IMR-90 (cell line): ENCODE data around the gene KCNQ2. TPM values are rescaled to one million over a fixed set of nuclear protein-coding genes. Genes with fewer than 3 reads are reported as not detected.

Experiments used
- ATAC-seq: fragments of 200-7000 bp; cut with Tn5 transposase; 2 replicates; pipeline ENCODE4 v1.9.1; 2020; ENCODE audit warnings: low read depth, mild to moderate bottlenecking, moderate library complexity
- BruUV-seq: library from RNA; stranded (reverse); fragments of 400-500 nt; replicated peaks from 2 replicates; lab custom pipeline; 2021; lab: Mats Ljungman, UMichigan
- CTCF ChIA-PET: fragments of 300-600 bp; formaldehyde crosslinking; extraction: SDS; loops from one replicate; lab custom pipeline; 2021; ENCODE audit warnings: antibody characterized with exemption; lab: Yijun Ruan, JAX
- POLR2A ChIA-PET: fragments of 300-600 bp; sonication (Branson Sonifier 250); formaldehyde crosslinking; loops from one replicate; lab custom pipeline; 2022; ENCODE audit warnings: antibody characterized with exemption; ENCODE audit not compliant: unreplicated experiment; lab: Charles Lee
- DNase-seq: peaks from one replicate; pipeline ENCODE4 v3.0.0; 2013
- H2AFZ ChIP-seq: replicated peaks from 2 replicates; pipeline ENCODE3; 2013; ENCODE audit warnings: low read length, mild to moderate bottlenecking; ENCODE audit not compliant: poor library complexity
- H2AK5ac ChIP-seq: 2 replicates; pipeline ENCODE4 v1.6.1; 2013; ENCODE audit warnings: low read depth, low read length, inconsistent platforms
- H2AK9ac ChIP-seq: replicated peaks from 2 replicates; pipeline ENCODE3; 2013; ENCODE audit warnings: mild to moderate bottlenecking, low read depth, low read length, moderate library complexity; ENCODE audit not compliant: poor library complexity
- H2BK120ac ChIP-seq: 2 replicates; pipeline ENCODE4 v1.6.1; 2013; ENCODE audit warnings: low read depth, low read length, inconsistent platforms
- H2BK15ac ChIP-seq: 3 replicates; pipeline ENCODE4 v1.6.1; 2013; ENCODE audit warnings: low read depth, low read length, inconsistent platforms
- H2BK20ac ChIP-seq: 2 replicates; pipeline ENCODE4 v1.6.1; 2013; ENCODE audit warnings: low read depth, mild to moderate bottlenecking, inconsistent platforms, low read length, moderate library complexity
- H2BK5ac ChIP-seq: 2 replicates; pipeline ENCODE4 v1.6.1; 2013; ENCODE audit warnings: mild to moderate bottlenecking, low read depth, low read length, inconsistent platforms; ENCODE audit not compliant: poor library complexity, severe bottlenecking
- H3K14ac ChIP-seq: replicated peaks from 2 replicates; pipeline ENCODE4 v1.6.1; 2013; ENCODE audit warnings: low read depth, low read length, inconsistent platforms
- H3K18ac ChIP-seq: 2 replicates; pipeline ENCODE4 v1.6.1; 2013; ENCODE audit warnings: low read depth, low read length, control low read depth
- H3K23ac ChIP-seq: 2 replicates; pipeline ENCODE4 v1.6.1; 2013; ENCODE audit warnings: low read depth, low read length, inconsistent platforms
- H3K27ac ChIP-seq: 2 replicates; pipeline ENCODE4 v1.5.1; 2013; ENCODE audit warnings: mild to moderate bottlenecking, control low read depth, low read length; ENCODE audit not compliant: insufficient read depth
- H3K27me3 ChIP-seq: 2 replicates; pipeline ENCODE4 v1.6.1; 2013; ENCODE audit warnings: low read length; ENCODE audit not compliant: control insufficient read depth, insufficient read depth
- H3K36me3 ChIP-seq: 2 replicates; pipeline ENCODE4 v1.6.1; 2013; ENCODE audit warnings: low read length, mixed read lengths; ENCODE audit not compliant: control insufficient read depth, insufficient read depth
- H3K4ac ChIP-seq: 2 replicates; pipeline ENCODE4 v1.6.1; 2013; ENCODE audit warnings: low read depth, low read length, inconsistent platforms
- H3K4me1 ChIP-seq: 2 replicates; pipeline ENCODE4 v1.6.1; 2013; ENCODE audit warnings: low read length, mixed read lengths; ENCODE audit not compliant: control insufficient read depth, insufficient read depth
- H3K4me2 ChIP-seq: 2 replicates; pipeline ENCODE4 v1.6.1; 2013; ENCODE audit warnings: low read depth, mild to moderate bottlenecking, control low read depth, low read length, moderate library complexity
- H3K4me3 ChIP-seq: 2 replicates; pipeline ENCODE4 v1.5.1; 2013; ENCODE audit warnings: low read depth, mild to moderate bottlenecking, control low read depth, low read length, moderate library complexity; ENCODE audit not compliant: insufficient read depth
- H3K56ac ChIP-seq: 2 replicates; pipeline ENCODE4 v1.6.1; 2013; ENCODE audit warnings: low read length, inconsistent platforms; ENCODE audit not compliant: insufficient read depth; ENCODE audit errors: extremely low read depth
- H3K79me1 ChIP-seq, 2 experiments: 2 replicates each; pipeline ENCODE4 v1.6.1; 2013; ENCODE audit warnings: low read length in 2 of 2, inconsistent platforms in 1 of 2, low read depth in 1 of 2
- H3K9ac ChIP-seq: 2 replicates; pipeline ENCODE4 v1.6.1; 2013; ENCODE audit warnings: low read depth, low read length, control low read depth
- H3K9me1 ChIP-seq: 2 replicates; pipeline ENCODE4 v1.6.1; 2013; ENCODE audit warnings: low read length, inconsistent platforms; ENCODE audit not compliant: insufficient read depth
- H3K9me3 ChIP-seq: 2 replicates; pipeline ENCODE4 v1.6.1; 2013; ENCODE audit warnings: low read length; ENCODE audit not compliant: control insufficient read depth, insufficient read depth
- H4K20me1 ChIP-seq: 2 replicates; pipeline ENCODE4 v1.6.1; 2013; ENCODE audit warnings: low read length, inconsistent platforms; ENCODE audit not compliant: insufficient read depth
- H4K5ac ChIP-seq: 2 replicates; pipeline ENCODE4 v1.6.1; 2013; ENCODE audit warnings: mild to moderate bottlenecking, low read depth, low read length, control low read depth
- H4K8ac ChIP-seq, 2 experiments: 2 replicates each; pipeline ENCODE4 v1.6.1; 2013; ENCODE audit warnings: low read depth in 2 of 2, low read length in 2 of 2, control low read depth in 1 of 2, inconsistent platforms in 1 of 2
- H4K91ac ChIP-seq: 2 replicates; pipeline ENCODE4 v1.6.1; 2013; ENCODE audit warnings: low read depth, low read length, inconsistent platforms; ENCODE audit not compliant: insufficient read depth
- CHD1 ChIP-seq: IDR thresholded peaks from 2 replicates; pipeline ENCODE4 v1.6.1; 2012; ENCODE audit warnings: low read depth, low read length, improper control_type of control experiment
- MAFK ChIP-seq: IDR thresholded peaks from 2 replicates; pipeline ENCODE4 v1.6.1; 2012; ENCODE audit warnings: low read depth, low read length, improper control_type of control experiment
- NFE2L2 ChIP-seq: fragments of 150-350 bp; IDR thresholded peaks from 2 replicates; pipeline ENCODE4 v1.6.1; 2016; ENCODE audit warnings: low read depth, mild to moderate bottlenecking, low read length
- RAD21 ChIP-seq: IDR thresholded peaks from 2 replicates; pipeline ENCODE4 v1.6.1; 2012; ENCODE audit warnings: low read length, improper control_type of control experiment
- RCOR1 ChIP-seq: IDR thresholded peaks from 2 replicates; pipeline ENCODE4 v1.6.1; 2012; ENCODE audit warnings: mild to moderate bottlenecking, low read length, improper control_type of control experiment; ENCODE audit not compliant: insufficient replicate concordance
- RFX5 ChIP-seq: IDR thresholded peaks from 2 replicates; pipeline ENCODE4 v1.8.0; 2012; ENCODE audit warnings: low read depth, mild to moderate bottlenecking, low read length, moderate library complexity
- WGBS, 2 experiments: methylation state at CpG; one replicate each; pipeline versions ENCODE4 v1.1.5 to v1.1.7; 2013; ENCODE audit warnings: missing lambda C conversion rate in 2 of 2; ENCODE audit not compliant: insufficient read length in 1 of 2; ENCODE audit errors: extremely low coverage in 2 of 2; 5-methylcytosine and 5-hydroxymethylcytosine counted together
- dilution Hi-C: fragments of 300-500 bp; cut with HindIII; formaldehyde crosslinking; loops from one replicate; pipeline ENCODE4 v1.14.3; 2018; ENCODE audit warnings: low sequenced_read_pairs; ENCODE audit not compliant: unreplicated experiment
- in situ Hi-C: fragments of 300-500 bp; cut with MboI; formaldehyde crosslinking; loops from 3 replicates; pipeline ENCODE4 v1.14.3; 2019; ENCODE audit warnings: low sequenced_read_pairs, inconsistent platforms, mixed read lengths
- intact Hi-C: fragments of 100-400 bp; cut with micrococcal nuclease; formaldehyde crosslinking; loops from 2 replicates; pipeline ENCODE4 v1.10.0; 2022
- polyA plus RNA-seq, 3 experiments: library from polyadenylated mRNA; depleted of rRNA; stranded (reverse); fragments of >200 nt; gene quantifications; 2 replicates each; pipeline ENCODE4 v1.2.3, GENCODE V29; 2012; ENCODE audit warnings: low replicate concordance in 1 of 3
- total RNA-seq: library from RNA; depleted of rRNA; stranded (reverse); fragments of >200 nt; gene quantifications from 2 replicates; pipeline ENCODE4 v1.2.3, GENCODE V29; 2012

KCNQ2 gene
- total and polyA plus RNA-seq, 2 of the 4 experiments (the other 2 are of a cell fraction): 0.02 TPM; not detected in 1

- POLR2A ChIA-PET: no interaction called here
- H3K79me1 ChIP-seq: no peaks in the 10 kb centered on the region
- H2BK20ac ChIP-seq: no peak overlapping the region
- CTCF ChIA-PET: no interaction called here
- no peak overlapping the region for H3K23ac ChIP-seq
- no TSS peak for BruUV-seq
- dilution Hi-C loops (no loop called here), in situ Hi-C loops (no loop called here), intact Hi-C loops (no loop called here)
- H3K9me1 ChIP-seq: no peaks in the 10 kb centered on the region
- no peak overlapping the region for H3K4me2 ChIP-seq
- TF ChIP-seq NFE2L2 (no peak), RFX5 (no peak), RCOR1 (no peak), RAD21 (no peak), CHD1 (no peak), MAFK (no peak)
- no peaks in the 10 kb centered on the region for H3K9me3 ChIP-seq
- no peak overlapping the region for H2BK5ac ChIP-seq
- no peaks in the 10 kb centered on the region; the same call in 1 of the 2 replicates for H4K20me1 ChIP-seq
- no peak for ATAC-seq
- H3K4me1 ChIP-seq: no peaks in the 10 kb centered on the region
- H3K27ac ChIP-seq: no peak overlapping the region
- no peak overlapping the region for H3K4me3 ChIP-seq
- H3K9ac ChIP-seq: no peak overlapping the region
- 55% methylated on average over 7 of the region's 12 CpGs; no CpG with 5 or more reads in 1 of the 2 experiments for WGBS, 2 experiments
- H3K56ac ChIP-seq: no peak overlapping the region
- peaks cover 66% of the 10 kb centered on the region for H3K27me3 ChIP-seq
- H2AFZ ChIP-seq: no peak overlapping the region
- H3K36me3 ChIP-seq: no peaks in the 10 kb centered on the region
- H4K8ac ChIP-seq: no peak overlapping the region
- no peak overlapping the region for H2AK9ac ChIP-seq
- no peak overlapping the region for H3K4ac ChIP-seq
- no peak overlapping the region for H3K18ac ChIP-seq
- H2BK120ac ChIP-seq: no peak overlapping the region
- H2AK5ac ChIP-seq: no peak overlapping the region
- no peak for DNase-seq
- no peak overlapping the region for H4K5ac ChIP-seq
- H3K14ac ChIP-seq: no peak overlapping the region
- H4K91ac ChIP-seq: no peak overlapping the region
- H2BK15ac ChIP-seq: no peak overlapping the region
Measured at GRCh38 chr20:63374504-63374903, 98.0 kb downstream of the KCNQ2 start.
